Measurements from ENCODE around the gene RAB15.
"Not testable (repeated sequence)": the region's sequence is repeated elsewhere in the genome, so short reads cannot be mapped to it uniquely, and the experiment has no call there.

RAB15 gene

GRCh38 chr14:64937821-64938193 is 34.3 kb downstream of the RAB15 start:
- peak; percentile 17 for DNase-seq (ENCODE audit: low spot score)

DNA sequence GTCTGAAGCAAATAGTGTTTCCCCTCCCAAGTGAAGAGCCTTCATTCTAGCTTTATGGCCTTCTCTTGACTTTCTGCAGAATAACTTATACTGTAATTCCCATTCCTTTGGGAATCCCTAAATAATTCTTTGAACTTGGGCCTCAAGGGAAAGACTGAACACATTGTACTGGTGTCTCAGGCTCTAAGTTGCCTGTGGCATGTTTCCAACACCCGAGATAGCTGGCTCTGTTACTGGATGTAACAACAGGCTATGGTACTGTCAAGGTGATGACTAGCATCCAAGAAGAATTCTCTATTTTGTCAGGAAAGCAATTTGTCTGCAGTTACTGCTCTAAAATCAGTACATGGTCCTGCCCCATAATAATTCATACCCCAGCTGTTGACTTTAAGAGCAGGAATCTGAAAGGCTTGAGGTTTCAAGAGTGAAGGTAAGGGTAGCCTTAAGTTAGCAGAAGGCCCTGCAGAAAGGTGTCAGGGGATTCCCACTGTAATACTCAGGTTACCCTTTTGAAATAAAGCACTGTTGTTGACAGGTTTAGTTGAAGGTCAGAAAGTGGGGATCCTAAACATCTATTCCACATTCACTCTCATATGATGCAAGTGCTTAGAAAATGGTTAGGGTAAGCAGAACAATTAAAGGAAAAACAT is 34.8 kb downstream of the RAB15 start:
- no peak for DNase-seq (ENCODE audit: low spot score)

GRCh38 chr14:64935508-64935907 is 36.6 kb downstream of the RAB15 start:
- no peak for DNase-seq (ENCODE audit: low spot score)

GRCh38 chr14:64934338-64934929 is 37.7 kb downstream of the RAB15 start:
- no peak for DNase-seq (ENCODE audit: low spot score)

- DNase-seq (ENCODE audit: low spot score) = no peak
Observed at GRCh38 chr14:64932231-64932630, 39.9 kb downstream of the RAB15 start.

- no peak for DNase-seq (ENCODE audit: low spot score)
Observed at GRCh38 chr14:64931123-64931522, 41.0 kb downstream of the RAB15 start.

DNA sequence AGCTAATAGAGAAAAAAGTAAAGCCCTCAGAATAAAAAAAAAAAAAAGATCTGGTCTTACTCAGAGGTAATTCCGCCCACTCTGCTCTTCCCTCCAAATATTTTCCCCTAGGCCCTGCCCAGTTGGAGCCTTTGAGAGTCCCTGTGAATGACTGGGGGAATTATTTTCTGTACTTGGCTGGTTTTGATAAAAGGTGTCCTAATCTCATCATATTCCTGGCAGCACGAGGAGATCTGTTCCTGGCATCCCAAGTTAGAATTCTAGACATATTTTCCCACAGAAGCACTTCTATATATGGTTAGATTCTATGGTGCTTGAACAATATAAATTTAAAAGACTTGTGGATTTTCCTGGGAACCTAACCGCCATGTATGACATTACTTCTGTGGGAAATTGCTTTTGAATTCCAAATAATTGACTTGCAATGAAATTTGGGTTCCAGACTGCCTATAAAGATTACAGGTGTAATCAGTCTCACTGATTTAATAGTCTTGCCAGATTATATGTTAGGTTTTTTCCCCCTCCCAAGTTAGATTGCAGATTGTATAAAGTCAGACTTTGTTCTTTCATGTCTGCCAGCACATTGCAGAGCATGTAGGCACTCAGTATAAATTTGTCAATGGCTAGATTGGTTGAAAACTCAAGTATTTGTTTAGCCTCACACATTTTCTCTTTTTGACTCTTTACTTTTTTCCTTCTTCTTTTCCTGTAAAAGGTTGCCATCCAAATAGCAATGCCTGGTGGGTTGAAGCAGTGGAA is 41.9 kb downstream of the RAB15 start:
- no peak for DNase-seq (ENCODE audit: low spot score)

DNA sequence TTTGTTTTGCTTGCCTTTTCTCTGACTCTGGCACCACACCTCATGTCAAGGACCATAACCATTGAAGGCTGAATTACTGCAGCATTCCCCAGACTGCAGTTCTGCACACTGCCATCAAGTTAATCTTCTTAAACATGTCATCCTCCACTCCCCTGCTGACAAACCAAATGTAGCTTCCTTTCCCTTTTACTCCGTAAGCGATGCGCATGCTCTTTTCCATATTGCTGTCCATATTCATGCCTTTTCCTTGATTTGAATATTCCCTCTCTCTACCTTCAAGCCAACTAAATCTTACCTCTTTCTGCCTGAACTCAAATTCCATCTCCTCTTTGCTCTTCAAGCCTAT is 43.1 kb downstream of the RAB15 start:
- DNase-seq (ENCODE audit: low spot score) = no peak

DNA sequence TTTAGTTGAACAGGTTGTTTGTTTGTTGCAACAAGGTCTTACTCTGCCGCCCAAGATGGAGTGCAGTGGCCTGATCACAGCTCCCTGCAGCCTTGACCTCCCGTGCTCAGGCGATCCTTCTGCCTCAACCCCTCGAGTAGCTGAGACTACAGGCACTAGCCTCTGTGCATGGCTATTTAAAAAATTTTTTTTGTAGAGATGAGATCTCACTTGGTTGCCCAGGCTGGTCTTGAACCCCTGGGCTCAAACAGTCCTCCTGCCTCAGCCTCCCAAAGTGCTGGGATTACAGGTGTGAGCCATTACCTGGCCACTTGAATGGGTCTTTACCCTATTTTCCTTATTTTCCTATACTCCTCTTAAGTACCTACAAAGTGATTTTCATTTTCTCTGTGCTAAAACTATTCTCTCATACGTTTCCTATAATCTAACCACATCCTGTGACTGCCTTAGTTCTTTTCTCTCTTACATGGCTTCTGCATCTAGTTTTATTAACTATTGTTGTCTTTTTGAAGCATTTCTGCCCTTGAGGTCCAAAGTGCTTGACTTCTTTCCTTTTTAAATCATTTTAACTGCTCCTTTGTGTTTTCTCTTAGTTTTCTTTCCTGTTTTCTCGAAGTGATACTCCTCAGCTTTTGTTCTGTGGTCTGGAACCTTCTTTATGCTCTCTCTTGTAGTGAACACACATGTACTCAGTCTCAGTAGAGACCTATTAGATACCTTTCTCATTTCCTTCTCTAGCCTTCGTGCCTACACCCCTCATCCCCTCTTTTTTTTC is 43.7 kb downstream of the RAB15 start:
- DNase-seq (ENCODE audit: low spot score) = no peak

GRCh38 chr14:64927031-64927430 is 45.1 kb downstream of the RAB15 start:
- peak; percentile 43 for DNase-seq (ENCODE audit: low spot score)

- DNase-seq (ENCODE audit: low spot score) = no peak
Observed at GRCh38 chr14:64926398-64926995, 45.6 kb downstream of the RAB15 start.

- no peak for DNase-seq (ENCODE audit: low spot score)
Observed at GRCh38 chr14:64923015-64923414, 49.1 kb downstream of the RAB15 start.

DNA sequence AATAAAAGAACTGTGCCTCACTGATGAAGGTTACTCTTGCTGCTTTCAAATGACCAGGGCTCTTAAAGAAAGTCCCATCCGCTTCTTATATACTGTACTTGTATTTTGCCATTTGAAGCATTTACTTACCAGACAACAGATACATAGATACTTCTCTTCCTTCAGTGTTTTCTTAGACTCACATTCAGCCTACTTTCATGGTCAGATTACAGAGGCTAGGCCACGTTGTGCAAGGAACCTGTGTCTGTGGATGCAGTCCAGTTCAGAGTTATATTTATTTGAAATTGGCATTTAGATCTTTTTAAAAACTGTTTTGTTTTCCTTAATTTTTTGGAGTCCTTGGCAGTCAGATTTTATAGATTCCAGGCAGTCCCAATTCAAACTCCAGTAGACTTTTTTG is 51.7 kb downstream of the RAB15 start:
- no peak for DNase-seq (ENCODE audit: low spot score)

- DNase-seq (ENCODE audit: low spot score) = no peak
Observed at GRCh38 chr14:64919618-64920017, 52.5 kb downstream of the RAB15 start.

- no peak for DNase-seq (ENCODE audit: low spot score)
Observed at GRCh38 chr14:64919215-64919614, 52.9 kb downstream of the RAB15 start.

- DNase-seq (ENCODE audit: low spot score) = no peak
Observed at GRCh38 chr14:64918216-64918615, 53.9 kb downstream of the RAB15 start.

DNA sequence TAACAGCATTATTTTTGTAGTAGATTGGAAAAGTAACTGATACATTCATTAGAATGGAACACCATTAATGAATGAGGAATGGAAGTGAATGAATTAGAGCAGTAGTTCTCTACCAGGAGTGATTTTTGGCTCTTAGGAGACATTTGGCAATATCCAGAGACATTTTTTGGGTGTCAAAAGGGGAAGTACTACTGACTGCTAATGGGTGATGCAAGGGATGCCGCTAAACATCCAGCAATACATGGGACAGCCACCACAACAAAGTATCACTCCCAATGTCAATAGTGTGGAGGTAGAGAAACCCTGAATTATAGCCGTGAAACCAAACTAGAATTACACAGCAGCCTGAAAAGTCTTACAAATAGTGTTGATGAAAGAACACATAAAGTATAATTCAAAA is 56.3 kb downstream of the RAB15 start:
- no peak for DNase-seq (ENCODE audit: low spot score)

DNA sequence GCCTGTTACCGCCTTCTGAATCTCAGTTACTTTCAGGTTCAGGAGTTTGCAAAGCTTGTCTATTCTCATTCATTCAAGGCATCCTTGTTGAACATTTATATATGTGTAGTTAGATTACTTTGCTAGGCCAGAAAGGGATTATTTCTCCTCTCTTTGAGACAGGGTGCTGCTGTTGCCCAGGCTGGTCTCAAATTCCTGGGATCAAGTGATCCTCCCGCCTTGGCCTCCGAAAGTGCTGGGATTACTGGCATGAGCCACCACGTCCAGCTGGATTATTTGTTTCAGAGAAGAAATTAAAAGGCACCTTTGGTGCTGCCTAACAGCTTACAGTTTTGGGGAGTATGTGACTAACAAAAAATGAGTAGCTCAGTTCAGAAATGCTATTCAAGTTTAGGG is 57.1 kb downstream of the RAB15 start:
- no peak for DNase-seq (ENCODE audit: low spot score)

GRCh38 chr14:64914237-64915028 is 57.7 kb downstream of the RAB15 start, which contains the start of gene CHURC1:
TSS of gene CHURC1 (plus strand) at chr14:64914455. CDS start at chr14:64914496, 41 bp downstream.
- DNase-seq (ENCODE audit: low spot score) = peak; percentile 100

DNA sequence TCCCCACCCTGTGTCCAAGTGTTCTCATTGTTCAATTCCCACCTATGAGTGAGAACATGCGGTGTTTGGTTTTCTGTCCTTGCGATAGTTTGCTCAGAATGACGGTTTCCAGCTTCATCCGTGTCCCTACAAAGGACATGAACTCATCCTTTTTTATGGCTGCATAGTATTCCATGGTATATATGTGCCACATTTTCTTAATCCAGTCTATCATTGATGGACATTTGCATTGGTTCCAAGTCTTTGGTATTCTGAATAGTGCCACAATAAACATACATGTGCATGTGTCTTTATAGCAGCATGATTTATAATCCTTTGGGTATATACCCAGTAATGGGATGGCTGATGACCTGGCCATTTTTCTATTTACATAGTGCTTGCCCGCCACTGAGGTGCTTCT is 58.7 kb downstream of the RAB15 start:
- DNase-seq (ENCODE audit: low spot score) = not testable (repeated sequence)

GRCh38 chr14:64912261-64912660 is 59.9 kb downstream of the RAB15 start:
- no peak for DNase-seq (ENCODE audit: low spot score)
